Common myeloid progenitor, CD34-positive (primary cell): Measurements from ENCODE around the gene CADM1.

Experiments
- CTCF ChIA-PET: fragments of 350-600 bp; sonication (Branson Sonifier 250); formaldehyde crosslinking; loops from one replicate; lab custom pipeline; 2021; ENCODE audit warnings: antibody characterized with exemption; lab: Charles Lee
- POLR2A ChIA-PET: fragments of 350-600 bp; sonication (Branson Sonifier 250); formaldehyde crosslinking; loops from one replicate; lab custom pipeline; 2021; ENCODE audit warnings: antibody characterized with exemption; lab: Charles Lee
- DNase-seq, 3 donors: peaks; one replicate each; pipeline versions ENCODE4 v3.0.0 to v3.0.0-alpha.2; 2013
- H3K27ac ChIP-seq, 2 experiments: 1 replicate in 1 of 2; 2 replicates in 1 of 2; pipeline ENCODE4 v1.7.0; 2013; ENCODE audit warnings: inconsistent platforms in 2 of 2, low read length in 2 of 2, mild to moderate bottlenecking in 2 of 2, low read depth in 1 of 2, moderate library complexity in 1 of 2; ENCODE audit not compliant: severe bottlenecking in 2 of 2, insufficient read depth in 1 of 2, poor library complexity in 1 of 2
- H3K27me3 ChIP-seq, 5 experiments: replicated peaks in 2 of 5; 1 replicate in 3 of 5; 2 replicates in 2 of 5; pipeline versions ENCODE4 v1.6.1 to v1.7.0; 2013; ENCODE audit warnings: low read length in 4 of 5, mild to moderate bottlenecking in 2 of 5, moderate library complexity in 2 of 5, inconsistent platforms in 1 of 5; ENCODE audit not compliant: insufficient read depth in 5 of 5, control insufficient read depth in 4 of 5
- H3K36me3 ChIP-seq, 4 experiments: 1 replicate in 2 of 4; 2 replicates in 2 of 4; pipeline versions ENCODE4 v1.6.1 to v1.7.0; 2013; ENCODE audit warnings: low read length in 3 of 4, control low read depth in 1 of 4, mild to moderate bottlenecking in 1 of 4; ENCODE audit not compliant: control insufficient read depth in 4 of 4, insufficient read depth in 4 of 4
- H3K4me1 ChIP-seq, 4 experiments: 1 replicate in 3 of 4; 2 replicates in 1 of 4; pipeline versions ENCODE4 v1.6.1 to v1.7.1; 2013; ENCODE audit warnings: low read length in 3 of 4, mild to moderate bottlenecking in 3 of 4, control low read depth in 1 of 4, inconsistent platforms in 1 of 4, moderate library complexity in 1 of 4; ENCODE audit not compliant: control insufficient read depth in 4 of 4, insufficient read depth in 4 of 4; ENCODE audit errors: control extremely low read depth in 1 of 4
- H3K4me3 ChIP-seq, 7 experiments: 1 replicate in 4 of 7; 2 replicates in 3 of 7; pipeline versions ENCODE4 v1.5.1 to v1.7.0; 2013; ENCODE audit warnings: mild to moderate bottlenecking in 7 of 7, low read length in 6 of 7, moderate library complexity in 6 of 7, inconsistent platforms in 2 of 7, low read depth in 2 of 7, control low read depth in 1 of 7; ENCODE audit not compliant: insufficient read depth in 4 of 7, control insufficient read depth in 1 of 7; ENCODE audit errors: extremely low read depth in 1 of 7
- H3K9me3 ChIP-seq, 5 experiments: 1 replicate in 4 of 5; 2 replicates in 1 of 5; pipeline versions ENCODE4 v1.6.1 to v1.7.1; 2013; ENCODE audit warnings: low read length in 4 of 5, mild to moderate bottlenecking in 2 of 5, inconsistent platforms in 1 of 5, low read depth in 1 of 5, moderate library complexity in 1 of 5; ENCODE audit not compliant: control insufficient read depth in 4 of 5, insufficient read depth in 2 of 5; ENCODE audit errors: control extremely low read depth in 1 of 5
- WGBS: methylation state at CpG from one replicate; pipeline ENCODE4 v1.1.5; 2013; ENCODE audit not compliant: insufficient coverage; 5-methylcytosine and 5-hydroxymethylcytosine counted together

CADM1 gene

DNA sequence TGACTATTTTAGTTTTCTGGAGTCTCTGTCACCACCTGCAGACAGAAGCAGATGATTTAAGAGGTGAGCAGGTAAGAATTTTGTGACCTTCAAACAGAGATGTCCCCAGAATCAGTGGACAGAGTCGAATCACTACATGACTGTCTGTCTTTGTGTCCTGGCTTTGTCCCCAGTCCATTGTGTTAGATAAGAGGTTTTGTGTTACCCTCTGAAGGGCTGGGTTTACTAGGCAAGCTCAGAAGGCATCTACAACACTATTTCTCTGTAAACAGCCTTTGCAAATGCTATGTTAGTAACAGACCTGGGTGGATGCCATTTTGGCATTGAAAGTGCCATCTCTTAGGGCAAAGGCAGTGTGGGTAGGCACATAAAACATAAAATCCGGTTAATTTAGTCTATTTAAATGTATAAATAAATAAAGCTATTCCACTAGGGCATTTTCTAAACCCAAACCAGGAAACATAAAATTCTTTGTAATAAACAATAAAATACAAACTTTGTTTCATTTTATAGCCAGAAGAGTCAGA is 40.3 kb upstream of the CADM1 start:
- Histone ChIP-seq H3K4me3 (no peak overlapping the region), H3K36me3 (no peaks in the 10 kb centered on the region), H3K4me1 (no peaks in the 10 kb centered on the region), H3K9me3 (no peaks in the 10 kb centered on the region), H3K27me3 (peaks cover 0 to 4% (median 0%) of the 10 kb centered on the region in 5 experiments), H3K27ac (no peak overlapping the region)
- POLR2A ChIA-PET = no interaction called here
- no CpG with 5 or more reads among the region's 2 CpGs for WGBS
- CTCF ChIA-PET = no interaction called here
- DNase-seq = no peak

DNA sequence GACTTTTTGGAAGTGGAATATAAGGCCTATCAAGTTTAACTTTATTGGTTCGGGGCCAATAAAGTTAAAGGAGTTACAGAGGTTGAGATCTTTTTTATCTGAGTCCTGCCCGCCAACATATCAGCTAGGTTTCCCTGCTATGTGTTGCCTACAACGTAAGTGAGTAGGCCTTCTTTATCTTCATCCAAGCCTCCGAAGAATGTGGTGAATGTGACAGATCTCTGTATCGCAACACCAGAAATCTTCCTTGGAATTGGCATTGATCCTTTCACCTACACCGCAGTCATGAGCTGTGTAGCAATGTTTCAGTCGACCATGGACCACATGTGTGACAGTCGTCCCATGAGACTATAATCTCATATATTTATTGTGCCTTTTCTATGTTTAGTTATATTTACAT is 37.3 kb upstream of the CADM1 start:
- POLR2A ChIA-PET = no interaction called here
- no peaks in the 10 kb centered on the region for H3K36me3 ChIP-seq
- H3K27ac ChIP-seq = no peak overlapping the region
- 94% methylated on average over 5 of the region's 8 CpGs for WGBS
- no peak for DNase-seq
- H3K4me3 ChIP-seq = no peak overlapping the region
- no peaks in the 10 kb centered on the region for H3K9me3 ChIP-seq
- peaks cover 0 to 6% (median 0%) of the 10 kb centered on the region in 5 experiments for H3K27me3 ChIP-seq
- no peaks in the 10 kb centered on the region for H3K4me1 ChIP-seq
- CTCF ChIA-PET = no interaction called here

GRCh38 chr11:115539844-115540243 is 35.6 kb upstream of the CADM1 start:
- POLR2A ChIA-PET = no interaction called here
- 100% methylated on average over 1 of the region's 1 CpG for WGBS

DNA sequence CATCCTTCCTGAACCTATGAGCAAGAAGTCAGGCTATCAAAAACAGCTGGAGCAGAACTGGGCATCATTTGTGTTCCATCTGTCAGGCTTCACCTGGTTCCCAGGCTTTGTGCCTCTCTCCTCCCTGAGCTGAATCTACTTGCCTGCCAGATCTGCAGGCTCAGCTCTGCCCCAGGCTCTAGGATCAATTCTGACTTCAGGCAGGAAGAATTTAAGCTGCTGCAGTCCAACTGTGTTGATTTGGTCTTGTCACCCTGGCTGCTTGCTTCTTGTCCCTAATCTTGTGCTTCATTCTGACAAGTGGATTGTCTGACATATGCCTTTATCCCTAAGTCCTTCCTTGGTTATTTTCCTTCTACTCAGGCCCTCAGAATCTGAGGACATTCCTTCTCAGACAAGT is 31.6 kb upstream of the CADM1 start:
- Histone ChIP-seq H3K4me1 (no peaks in the 10 kb centered on the region), H3K36me3 (no peaks in the 10 kb centered on the region), H3K4me3 (no peak overlapping the region), H3K27ac (no peak overlapping the region), H3K27me3 (peaks cover 0 to 10% (median 0%) of the 10 kb centered on the region in 5 experiments), H3K9me3 (no peaks in the 10 kb centered on the region)
- DNase-seq = no peak
- CTCF ChIA-PET = no interaction called here
- POLR2A ChIA-PET = no interaction called here

More at GRCh38 chr11:115539844-115540243, 35.6 kb upstream of the CADM1 start:
- Histone ChIP-seq H3K27me3 (peaks cover 0 to 9% (median 0%) of the 10 kb centered on the region in 5 experiments), H3K9me3 (no peaks in the 10 kb centered on the region), H3K27ac (no peak overlapping the region), H3K4me1 (no peaks in the 10 kb centered on the region), H3K36me3 (no peaks in the 10 kb centered on the region), H3K4me3 (no peak overlapping the region)
- CTCF ChIA-PET = no interaction called here
- no peak for DNase-seq

DNA sequence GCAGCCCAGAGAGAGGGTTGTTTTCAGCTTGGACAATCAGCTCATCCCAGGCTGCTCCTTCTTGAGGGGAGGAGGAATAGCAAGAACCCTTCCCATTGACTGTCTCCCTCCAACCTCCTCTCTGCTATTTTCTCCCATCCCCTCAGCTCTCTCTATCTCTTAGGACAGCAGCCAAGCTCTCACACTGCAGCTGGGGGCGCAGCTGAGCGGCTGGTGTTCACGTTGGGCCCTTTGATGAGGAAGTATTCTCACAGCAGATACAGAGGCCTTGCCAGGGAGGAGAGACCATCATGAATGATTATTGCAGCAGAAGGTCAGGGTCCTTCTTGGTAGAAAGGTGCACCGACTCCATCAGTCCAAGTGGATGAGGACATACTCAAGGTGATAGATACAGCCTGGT is 26.5 kb upstream of the CADM1 start:
- WGBS = 30% methylated on average over 4 of the region's 4 CpGs
- Histone ChIP-seq H3K27ac (no peak overlapping the region), H3K4me1 (no peaks in the 10 kb centered on the region), H3K27me3 (peaks cover 0 to 14% (median 0%) of the 10 kb centered on the region in 5 experiments), H3K9me3 (no peaks in the 10 kb centered on the region), H3K36me3 (no peaks in the 10 kb centered on the region), H3K4me3 (no peak overlapping the region)
- peak in 1 of 3 donors; percentile 5 for DNase-seq
- POLR2A ChIA-PET = no interaction called here
- CTCF ChIA-PET = no interaction called here

GRCh38 chr11:115528225-115528624 is 24.0 kb upstream of the CADM1 start:
- POLR2A ChIA-PET = no interaction called here
- 89% methylated on average over 6 of the region's 6 CpGs for WGBS
- no peak overlapping the region for H3K4me3 ChIP-seq
- CTCF ChIA-PET = no interaction called here
- no peak overlapping the region for H3K27ac ChIP-seq
- H3K27me3 ChIP-seq = peaks cover 0 to 11% (median 0%) of the 10 kb centered on the region in 5 experiments
- no peak for DNase-seq
- H3K36me3 ChIP-seq = no peaks in the 10 kb centered on the region
- H3K4me1 ChIP-seq = no peaks in the 10 kb centered on the region
- no peaks in the 10 kb centered on the region for H3K9me3 ChIP-seq

DNA sequence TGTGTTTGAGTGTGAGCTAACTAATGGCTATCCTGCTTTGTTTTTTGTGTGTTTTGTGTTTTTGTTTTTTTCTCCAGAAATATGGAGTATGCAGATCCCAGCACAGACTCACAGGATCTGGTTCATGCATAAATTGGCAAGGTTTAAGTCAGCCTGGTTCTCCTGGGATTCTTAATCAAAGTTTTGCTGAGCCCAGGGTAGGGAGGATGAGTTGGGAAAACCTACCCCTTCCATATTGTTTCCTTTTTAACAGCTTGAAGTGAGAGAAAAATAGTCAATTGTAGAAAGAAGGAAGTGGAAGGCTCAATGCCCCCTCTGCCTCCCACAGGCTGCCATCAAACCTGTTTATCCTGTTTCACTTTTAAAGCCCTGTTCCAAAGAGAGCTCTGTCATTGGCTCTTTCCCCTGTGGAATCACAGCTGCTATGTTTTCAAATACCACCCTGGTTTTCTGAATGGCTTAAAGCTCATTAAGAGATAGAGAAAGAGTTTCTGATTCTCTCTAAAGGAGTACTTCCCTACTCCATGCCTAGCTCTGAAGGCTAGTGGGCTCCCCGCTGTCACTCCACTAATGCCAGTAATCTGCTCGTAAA is 23.4 kb upstream of the CADM1 start:
- Histone ChIP-seq H3K9me3 (no peaks in the 10 kb centered on the region), H3K4me1 (no peaks in the 10 kb centered on the region), H3K27ac (no peak overlapping the region), H3K36me3 (no peaks in the 10 kb centered on the region), H3K27me3 (peaks cover 0 to 11% (median 0%) of the 10 kb centered on the region in 5 experiments), H3K4me3 (no peak overlapping the region)
- WGBS = no CpG with 5 or more reads among the region's 2 CpGs
- CTCF ChIA-PET = no interaction called here
- POLR2A ChIA-PET = no interaction called here
- DNase-seq = no peak
